Esophagus (tissue), 2 donors: ENCODE measurements around the gene GRAP2. TPM values are rescaled to one million over a fixed set of nuclear protein-coding genes. Genes with fewer than 3 reads are reported as not detected.

Experiments used
- polyA plus RNA-seq, 2 donors: library from polyadenylated mRNA; stranded (reverse); fragments of 200-250 nt; gene quantifications; one replicate each; pipeline ENCODE4 v1.2.3, GENCODE V29; 2013
- donor health status: healthy with polysubstance abuse.
- donor health status: Bipolar disorder and iron deficiency.

GRAP2 gene
- polyA plus RNA-seq, 2 donors = 0.82 to 1.3 TPM

Other genes with a start within 250 kb of the GRAP2 start
- gene ENTHD1, start 7.3 kb upstream of the GRAP2 start, polyA plus RNA-seq = not detected
- gene TMA7B, start 59.3 kb downstream of the GRAP2 start, polyA plus RNA-seq = under 1 TPM in 1 of 2 donors, not detected in 1; 0.14 TPM
- 10 to 100 TPM in 1 of 2 donors, 1 to 10 TPM in 1; 8.6 to 12.9 TPM for gene FAM83F, start 93.9 kb downstream of the GRAP2 start, polyA plus RNA-seq